Amniotic stem cell (primary cell): Measurements from ENCODE around the gene DMRTB1.
A peak's percentile ranks its signal among the peaks of the same experiment; 100 is the strongest.

Experiments used
- DNase-seq: peaks from one replicate; lab custom pipeline; 2025; lab: John Stamatoyannopoulos, UW

The DMRTB1 gene

DNA sequence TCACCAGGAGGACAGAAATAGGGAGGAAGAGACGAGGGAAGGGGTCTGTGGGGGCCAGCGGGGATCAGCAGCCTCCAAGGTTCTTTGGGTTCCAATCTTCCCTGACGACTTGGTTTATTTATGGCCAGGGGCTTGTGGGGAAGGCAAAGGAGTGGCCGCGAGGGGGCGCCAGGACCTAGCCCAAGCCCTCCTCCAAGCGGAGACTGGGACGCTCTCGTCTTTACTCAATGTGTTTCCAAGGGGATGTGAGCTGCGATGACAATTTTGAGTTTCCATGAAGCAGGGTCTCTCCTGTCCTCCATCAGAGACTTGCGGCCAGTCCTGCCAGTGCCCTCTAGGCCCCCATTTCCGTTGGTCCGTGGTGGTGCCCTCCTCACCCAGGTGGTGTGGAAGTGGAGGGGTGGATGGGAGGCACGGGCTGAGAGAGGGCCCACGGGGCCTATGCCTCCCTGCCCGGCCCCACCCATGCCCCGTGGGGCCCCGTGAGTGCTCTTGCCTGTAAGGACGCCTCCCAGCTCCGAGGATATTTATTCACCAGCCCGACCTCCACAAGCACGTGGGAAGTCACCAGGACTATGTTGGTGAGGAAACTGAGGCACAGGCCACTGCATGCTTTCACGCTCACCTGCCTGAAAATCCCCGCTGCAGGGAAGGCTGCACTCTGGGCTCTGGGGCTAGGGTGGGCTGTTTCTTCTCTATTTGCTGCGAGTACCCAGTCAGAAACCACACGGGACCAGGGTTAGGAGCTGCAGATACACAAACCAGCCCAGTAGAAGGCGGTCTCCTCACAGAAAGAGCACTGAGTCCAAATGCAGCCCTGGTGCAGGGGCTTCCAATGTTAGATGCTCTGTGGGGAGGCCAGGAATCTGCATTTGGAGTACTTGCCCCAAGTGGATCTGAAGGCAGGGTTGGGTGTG, 26.5 kb downstream of the DMRTB1 start:
- peak; percentile 71 for DNase-seq

DNA sequence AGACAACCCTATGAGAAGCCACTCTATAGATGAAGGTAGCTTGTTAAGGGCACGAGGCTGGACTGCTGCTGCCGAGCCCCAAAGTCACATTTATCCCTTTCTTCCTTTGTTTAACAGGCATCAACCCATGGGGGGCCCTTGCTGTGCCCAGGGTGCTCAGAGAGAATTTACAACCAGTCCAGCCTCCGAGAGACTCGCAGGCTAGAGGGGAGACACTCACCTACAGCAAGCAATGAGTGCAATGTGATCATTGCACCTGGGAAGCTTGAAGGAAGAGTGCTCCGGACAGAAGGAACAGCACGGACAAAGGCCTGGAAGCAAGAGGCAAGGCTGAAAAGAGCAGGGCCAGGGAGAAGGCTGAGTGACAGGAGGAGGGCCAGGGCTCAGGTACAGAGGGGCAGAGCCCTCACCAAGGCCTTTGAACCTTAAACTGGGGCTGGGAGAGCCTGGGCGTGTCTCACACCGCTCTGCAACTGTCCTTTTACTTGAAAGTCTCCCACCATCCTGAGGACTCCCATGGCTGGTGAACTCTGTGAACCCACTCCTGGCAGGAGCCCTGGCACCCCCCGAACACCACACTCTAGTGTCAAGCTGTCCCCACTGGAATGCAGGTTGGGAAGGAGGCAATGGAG, 27.3 kb downstream of the DMRTB1 start:
- no peak for DNase-seq

DNA sequence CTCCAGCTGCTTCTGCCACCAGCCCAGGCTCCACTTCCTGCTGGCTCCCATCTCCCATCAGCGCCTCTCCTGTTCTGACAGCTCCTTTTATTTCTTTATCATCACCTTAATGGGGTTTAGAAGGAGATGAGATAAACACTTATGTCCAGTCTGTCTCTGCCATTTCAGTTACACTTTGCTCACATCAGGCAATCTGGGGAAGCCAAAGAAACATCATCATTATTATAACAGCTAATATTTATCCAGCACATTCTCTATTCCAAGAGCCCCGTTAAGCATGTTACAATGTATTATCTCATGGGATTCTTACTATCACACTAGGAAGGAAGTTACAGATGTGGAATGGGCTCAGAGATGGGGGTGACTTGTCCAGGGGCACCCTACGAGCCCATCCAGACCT, 31.2 kb downstream of the DMRTB1 start:
- no peak for DNase-seq

DNA sequence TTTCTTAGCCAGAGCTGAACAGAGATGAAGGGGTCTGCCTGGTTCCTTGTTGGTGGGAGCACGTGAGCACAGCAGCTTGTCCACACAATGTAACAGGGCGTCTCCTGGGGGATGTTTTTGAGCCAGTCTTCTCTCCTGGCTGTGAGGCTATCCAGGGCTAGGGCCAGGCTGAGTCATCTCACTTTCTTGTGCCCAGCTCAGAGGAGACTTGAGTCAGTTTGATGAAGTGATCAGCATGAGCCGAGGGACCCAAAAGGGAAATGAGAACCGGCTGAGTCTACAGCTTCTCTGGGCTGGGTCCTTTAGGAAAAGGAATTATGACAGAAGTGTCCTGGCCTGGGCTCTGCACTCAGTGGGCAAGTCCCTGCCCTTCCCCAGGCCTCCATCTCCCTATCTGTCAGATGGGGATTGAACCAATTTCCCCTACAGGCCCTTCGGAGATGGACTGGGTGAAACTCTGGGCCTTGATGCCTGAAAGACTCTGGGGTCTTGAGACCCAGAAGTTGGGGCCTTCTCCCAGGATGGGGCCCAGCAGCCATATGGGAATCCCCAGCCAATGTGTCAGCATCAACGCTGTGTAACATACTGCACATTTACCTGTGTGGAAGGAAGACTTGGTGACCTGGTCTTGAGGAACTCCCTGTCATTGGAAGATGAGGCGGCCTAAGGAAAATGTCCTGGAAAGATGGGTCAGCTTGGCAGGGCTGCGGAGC, 36.6 kb downstream of the DMRTB1 start:
- DNase-seq, result no peak

DNA sequence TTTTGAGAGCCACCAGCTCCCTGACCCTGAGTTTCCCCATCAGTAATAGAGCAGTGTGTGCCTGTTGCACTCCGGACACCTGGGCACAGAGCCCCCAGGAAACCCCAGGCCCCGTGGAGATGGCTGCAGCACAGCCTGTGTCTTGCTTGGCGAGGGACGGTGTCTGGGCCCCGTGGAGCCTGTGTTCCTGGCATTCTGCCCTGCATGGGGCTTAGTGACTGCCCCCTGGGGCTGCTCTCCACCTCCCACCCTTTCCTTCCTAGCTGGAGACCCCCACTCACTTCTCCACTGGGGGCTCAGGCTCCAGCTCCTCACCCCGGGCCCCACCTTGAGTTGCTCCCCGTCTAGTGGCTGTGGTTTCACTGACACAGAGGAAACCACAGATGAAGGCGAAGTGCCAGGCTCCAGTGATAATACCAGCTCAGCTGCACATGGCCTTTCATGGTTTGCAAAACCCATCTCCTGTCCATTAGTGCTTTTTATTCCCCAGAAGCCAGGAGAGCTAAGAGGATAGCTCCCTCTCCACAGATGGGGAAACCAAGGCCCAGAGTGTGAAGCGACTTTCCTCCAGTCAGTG, 39.4 kb downstream of the DMRTB1 start:
- DNase-seq, result no peak

DNA sequence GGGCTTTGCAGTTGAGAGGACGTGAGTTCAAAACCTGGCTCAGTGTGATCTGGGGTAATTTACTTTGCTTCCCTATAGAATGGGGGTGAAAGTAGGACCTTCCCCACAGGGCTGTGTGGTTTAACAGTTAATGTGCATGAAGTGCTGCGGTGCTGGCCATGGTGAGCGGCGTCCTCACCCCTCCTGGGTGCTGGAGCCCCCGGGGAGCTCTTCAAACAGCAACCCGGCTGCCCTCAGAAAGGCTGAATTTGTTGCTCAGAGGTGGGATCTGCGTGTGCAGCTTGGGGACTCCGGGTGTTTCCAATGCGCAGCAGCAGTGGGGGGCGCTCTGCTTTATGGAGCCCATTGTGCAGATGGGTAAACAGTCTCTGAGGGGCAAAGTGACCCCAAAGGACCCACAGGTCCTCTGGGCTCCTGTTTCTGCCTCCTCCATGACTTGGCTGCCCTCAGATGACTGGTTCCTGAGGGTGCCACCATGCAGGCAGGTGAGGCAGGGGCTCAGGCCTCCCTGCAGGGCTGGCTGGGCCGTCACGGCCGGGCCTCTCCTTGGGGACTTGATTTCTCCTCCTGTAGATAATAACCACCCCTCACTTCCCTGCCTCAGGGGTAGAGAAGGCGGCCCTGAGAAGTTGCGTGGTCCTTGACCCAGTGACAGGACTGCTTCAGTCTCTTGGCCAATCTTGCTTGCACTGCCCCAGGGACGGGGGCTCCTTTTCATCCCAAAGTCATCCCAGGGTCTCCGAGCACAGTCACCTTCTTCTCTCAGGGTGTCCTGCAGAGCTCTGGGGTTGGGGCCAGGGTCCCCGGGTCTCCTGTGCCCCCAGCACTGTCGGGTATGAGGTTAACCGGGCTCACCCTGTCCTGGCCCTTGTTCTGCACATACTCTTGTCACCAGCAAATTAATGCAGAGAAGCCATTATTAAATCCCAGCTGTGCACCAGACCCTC, 40.3 kb downstream of the DMRTB1 start:
- no peak for DNase-seq

DNA sequence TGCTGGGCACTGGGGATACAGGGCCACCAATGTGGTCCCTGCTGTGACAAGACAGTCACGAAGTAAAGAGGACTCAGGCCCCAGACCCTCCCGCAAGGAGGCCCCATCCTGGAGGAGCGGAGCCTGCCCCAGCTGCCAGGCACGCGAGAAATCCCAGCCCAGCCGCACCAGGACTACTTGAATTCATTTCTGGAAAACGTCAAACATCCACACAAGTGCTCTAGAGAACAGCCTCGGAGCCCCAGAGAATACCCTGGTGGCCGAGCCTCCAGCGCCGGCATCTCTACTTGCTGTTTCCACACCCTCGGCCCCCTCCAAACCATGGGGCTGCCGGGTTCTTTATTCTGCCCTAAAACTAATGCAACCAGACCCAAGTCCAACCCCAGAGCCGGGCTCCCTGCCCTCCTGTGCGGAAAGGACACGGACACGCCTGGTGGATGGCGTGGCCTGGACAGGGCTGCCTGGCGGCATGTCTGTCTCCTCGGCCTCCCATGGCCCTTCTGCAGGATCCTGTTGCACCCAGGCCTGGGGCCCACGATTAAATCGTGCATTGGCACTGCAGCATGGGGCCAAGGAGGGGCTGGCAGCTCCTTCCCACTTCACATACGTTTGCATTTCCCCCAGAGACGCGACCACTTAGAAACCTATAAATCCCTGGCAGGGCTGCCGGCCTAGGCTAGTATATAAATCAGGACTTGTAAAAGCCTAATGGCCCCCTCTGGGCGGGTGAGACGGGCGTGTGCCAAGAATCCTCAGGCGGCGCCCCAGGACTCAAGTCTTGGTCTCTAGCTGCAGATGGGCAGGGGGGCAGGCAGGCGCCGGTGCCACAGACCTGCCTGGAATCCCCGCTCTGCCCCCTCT, 41.2 kb downstream of the DMRTB1 start:
- DNase-seq, result no peak

DNA sequence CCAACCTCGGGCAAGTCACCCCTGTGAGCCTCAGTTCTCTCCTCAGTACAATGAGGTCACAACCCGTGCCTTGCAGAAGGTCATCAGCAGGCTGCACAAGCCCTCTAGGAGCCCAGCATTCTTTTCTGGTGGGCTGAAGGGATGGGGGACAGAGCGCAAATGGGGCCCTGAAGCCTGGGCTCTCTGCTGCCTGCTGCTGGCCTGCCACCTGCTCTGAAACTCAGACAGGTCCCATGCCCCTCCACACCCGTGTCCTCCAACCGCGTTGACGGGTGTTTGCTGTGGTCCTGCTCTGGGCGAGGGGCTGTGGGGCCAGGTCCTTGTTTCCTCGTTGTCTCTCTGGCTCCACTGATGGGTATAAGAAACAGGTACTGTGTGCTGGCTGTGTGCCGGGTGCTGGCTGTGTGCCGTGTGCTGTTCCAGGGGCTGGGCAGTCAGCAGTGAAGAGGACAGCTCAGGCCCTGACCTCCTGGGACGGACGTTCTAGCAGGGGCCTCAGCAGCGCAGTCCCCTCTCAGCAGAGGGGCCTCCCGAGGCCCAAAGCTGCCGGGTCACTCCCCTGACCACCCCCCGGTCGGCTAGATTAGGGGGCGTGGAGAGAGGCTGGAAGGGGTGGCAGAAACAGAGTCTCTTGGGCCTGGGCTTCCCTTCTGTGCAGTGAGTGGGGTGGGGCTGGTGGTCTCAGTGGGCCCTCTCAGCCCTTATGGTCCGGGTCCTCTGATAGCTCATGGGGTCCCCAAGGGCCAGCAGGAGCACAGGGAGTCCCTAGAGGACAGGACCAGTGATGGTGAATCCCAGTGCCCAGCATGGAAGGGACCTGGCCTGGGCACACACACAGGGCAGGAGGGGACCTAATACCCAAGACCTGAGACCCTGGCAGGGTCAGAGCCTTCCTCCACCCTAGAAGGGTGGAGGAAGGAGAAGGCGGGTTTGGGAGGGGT, 42.1 kb downstream of the DMRTB1 start:
- DNase-seq, result no peak

DNA sequence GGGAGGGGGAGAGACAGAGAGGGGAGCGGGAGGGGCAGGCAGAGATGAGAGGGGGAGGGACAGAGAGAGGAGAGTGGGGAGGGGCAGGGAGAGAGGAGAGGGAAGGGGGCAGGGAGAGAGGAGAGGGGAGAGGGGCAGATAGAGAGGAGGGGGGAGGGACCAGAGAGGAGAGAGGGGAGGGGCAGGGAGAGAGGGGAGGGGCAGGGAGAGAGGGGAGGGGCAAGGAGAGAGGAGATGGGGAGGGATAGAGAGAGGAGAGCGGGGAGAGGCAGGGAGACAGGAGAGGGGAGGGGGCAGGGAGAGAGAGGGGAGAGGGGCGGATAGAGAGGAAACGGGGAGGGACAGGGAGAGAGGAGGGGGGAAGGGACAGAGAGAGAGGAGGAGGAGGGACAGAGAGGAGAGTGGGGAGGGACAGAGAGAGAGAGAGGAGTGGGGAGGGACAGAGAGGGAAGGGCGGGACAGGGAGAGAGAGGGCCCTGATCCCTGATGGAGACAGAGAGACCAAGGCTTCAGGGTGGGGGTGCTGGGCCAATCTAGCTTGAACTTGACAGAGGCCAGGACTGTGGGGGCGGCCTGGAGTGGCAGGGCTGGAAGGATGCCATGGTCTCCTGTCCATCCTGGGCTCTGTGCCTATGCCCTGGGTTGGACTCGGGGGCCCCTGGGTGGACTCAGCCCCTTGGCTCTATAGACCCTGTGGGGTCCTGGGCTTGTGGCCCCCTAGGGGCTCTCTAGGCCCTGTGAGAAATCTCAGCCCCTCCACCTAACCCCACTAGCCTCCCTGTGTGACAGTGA, 43.6 kb downstream of the DMRTB1 start:
- DNase-seq, result no peak

DNA sequence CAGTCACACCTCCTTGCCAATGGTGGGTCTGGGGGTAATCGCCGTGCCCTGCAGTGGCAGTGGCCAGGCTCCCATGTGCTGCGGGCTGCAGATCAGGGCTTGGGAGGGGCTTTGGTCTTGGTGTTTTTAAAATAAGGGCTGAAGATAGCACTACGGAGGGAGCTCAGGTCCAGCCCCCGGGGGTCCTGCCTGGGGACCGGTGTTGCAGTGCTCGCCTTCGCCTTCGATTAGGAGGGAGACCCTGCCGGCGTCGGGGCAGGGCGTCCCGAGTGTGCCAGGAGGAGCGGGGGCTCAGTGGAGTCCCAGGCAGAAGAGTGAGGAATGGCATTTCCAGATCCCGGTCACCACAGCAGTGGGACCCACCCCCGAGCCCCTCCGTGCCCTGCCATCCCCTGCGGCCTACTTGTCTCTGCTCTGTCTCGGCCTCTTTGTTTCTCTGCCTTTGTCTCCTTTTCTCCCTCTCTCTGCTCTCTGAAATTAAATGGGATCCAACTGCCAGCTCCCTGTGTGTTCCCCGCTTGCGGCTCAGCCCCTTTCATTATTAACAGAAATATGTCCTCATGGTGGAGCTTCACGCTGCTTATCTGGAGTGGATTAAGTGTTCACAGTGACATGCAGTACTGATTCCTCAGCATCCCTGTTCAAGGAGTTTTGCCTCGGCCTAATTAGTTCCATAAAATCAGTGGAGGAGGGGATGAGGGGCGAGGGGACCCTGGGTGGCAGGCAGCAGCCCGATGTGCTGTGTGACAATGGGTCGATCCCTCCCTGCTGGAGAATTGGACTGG, 44.4 kb downstream of the DMRTB1 start:
- no peak for DNase-seq

DNA sequence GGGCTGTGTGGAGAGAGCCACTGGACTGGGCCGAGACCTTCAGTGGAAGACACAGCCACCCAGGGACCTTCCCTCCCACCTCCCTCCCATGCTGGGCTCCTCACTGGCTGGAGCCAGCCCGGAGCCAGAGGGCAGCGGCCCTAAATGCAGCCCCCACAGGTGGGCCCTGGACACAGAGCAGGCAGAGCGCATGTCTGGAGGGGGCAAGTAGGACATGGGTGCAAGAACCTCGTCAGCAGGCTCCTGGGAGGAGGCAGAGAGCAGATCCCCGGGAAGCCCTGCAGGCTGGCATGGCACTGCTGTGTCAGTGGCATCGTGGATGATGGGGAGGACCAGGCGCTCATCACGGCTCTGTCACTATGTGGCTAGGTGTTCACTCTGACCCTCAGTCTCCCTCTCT, 45.7 kb downstream of the DMRTB1 start:
- no peak for DNase-seq

DNA sequence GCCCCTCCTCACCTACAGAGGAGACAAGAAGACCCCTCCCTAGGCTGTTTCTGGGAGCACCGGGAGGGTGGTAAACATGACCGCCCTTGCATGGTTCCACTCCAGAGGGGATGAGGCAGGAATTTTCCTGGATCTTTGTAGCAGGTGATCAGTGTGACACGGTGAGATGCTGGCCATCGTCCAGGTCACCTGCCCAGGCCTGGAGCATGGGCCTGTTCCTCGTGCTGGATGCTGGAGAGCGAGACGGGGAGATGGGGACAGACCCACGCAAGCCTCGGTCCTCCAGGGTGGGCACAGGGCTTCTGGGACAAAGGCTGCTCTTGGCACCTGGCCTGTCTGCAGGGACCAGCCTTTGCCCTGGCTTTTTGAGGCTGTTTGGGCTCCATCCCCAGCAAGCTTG, 46.2 kb downstream of the DMRTB1 start:
- DNase-seq, result no peak

DNA sequence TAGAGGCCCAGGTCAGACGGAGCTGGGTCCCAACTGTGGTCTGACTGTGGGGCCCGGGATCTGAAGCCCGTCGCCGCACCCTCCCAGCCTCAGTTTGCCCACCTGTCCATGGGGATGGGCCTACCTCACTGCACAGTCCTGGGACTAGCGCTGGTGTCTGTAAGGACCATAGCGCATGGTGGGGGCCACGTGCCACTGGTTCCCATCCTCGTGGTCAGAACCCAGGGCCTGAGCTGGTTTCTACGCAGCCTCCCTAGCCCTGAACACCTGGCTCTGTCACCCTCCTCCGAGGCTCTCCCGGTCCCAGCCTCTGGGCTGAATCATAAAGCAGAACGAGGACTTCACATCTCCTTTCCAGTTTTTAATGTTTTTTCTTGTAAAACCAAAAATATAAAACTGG, 46.7 kb downstream of the DMRTB1 start:
- no peak for DNase-seq

DNA sequence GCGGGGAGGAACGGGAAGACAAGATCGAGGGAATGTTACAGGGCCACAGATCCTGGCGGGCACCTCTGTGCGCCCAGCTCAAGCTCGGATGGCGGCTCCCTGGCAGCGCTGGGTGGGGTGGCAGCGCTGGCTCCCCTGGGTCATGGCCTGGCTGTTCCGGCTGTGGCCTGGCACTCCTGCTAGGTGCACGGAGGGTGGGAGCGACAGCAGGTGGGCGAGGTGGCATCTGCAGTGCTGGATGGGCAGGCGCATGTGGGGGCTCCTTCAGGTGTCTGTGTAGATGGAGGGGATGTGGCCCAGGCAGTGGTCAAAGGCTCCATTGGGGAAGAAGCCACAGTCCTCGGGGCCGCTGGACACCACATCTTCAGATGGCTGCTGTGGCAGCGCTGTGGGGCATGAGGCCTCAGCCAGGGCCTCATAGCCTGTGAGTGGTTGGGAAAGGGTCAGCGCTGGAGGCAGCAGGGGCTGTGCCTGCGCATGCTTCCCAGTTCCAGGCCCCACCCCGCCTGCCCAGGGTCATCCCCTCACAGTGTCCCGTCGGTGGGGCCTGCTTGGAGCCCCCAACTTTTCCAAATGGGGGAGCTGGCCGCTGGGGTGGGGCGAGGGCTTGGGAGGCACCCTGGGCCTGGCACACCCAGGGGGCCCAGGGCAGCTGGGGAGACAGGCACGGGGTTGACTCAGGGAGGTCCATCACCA, 47.3 kb downstream of the DMRTB1 start:
- DNase-seq, result no peak

DNA sequence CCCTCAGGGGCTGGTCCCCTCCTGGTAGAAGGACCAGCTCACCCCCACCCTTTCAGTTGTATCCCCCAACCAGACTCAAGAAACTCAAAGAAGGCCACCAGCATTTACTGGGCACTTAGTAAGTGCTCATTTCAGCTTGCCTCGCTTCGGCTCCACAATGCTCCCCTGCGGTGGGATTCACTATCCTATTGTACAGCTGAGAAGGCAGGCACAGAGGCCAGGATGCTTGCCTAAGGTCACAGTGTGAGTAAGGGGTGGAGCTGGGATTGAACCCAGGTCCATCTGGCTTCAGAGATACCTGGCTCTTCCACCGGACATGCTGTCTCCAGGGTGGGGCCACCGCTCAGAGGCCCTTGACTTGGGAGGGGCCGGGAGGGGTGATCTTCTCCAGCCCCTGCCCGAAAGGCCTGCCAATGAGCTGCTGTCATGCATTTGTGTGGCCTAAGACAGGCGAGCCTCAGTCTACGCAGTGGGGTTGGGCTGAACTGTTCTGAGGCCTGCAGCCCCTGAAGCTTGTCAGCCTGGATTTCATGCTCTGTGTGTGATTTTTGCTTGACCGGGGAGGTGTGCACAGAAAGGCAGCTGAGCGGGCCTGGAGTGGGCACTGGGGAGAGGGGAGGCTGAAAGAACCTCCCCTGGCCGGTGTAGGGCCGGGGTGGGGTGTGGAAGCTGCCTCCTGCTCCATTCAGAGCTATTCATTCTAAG, 48.1 kb downstream of the DMRTB1 start:
- no peak for DNase-seq
